ENCODE data around the gene CARHSP1.

- TF ChIP-seq POLR2A (IDR thresholded peaks at IDR 0.05; ENCODE audit: low read length) (no peak), GATA1 (IDR thresholded peaks at IDR 0.05; ENCODE audit: low read depth, low read length) (no peak)
Measured at GRCh38 chr16:8892101-8892575, 23.3 kb upstream of the CARHSP1 start.
